ENCODE data around the gene PCDHGB1. TPM values are rescaled to one million over a fixed set of nuclear protein-coding genes. Genes with fewer than 3 reads are reported as not detected.

Gene PCDHGB1
- total and polyA plus RNA-seq, 2 experiments from 2014 or later: 0.53 to 0.57 TPM

DNA sequence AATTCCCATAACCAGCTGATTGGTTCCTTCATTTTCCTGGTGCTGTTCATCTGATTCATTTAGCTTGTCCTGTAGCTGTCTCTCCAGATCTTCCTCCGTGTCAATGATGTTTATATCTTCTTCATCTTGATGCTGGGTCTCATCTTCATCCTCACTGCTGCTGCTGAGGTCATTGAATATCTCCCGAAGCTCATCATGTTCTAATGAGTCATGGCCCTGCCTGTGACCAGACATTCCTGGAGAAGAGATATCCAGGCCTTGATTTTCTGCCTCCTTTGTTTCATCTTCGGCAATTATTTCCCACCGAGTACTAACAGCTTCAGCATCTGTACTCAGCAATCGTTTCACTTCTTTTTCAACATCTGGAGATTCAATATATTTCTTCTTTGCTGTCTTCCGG is 30.7 kb upstream of the PCDHGB1 start:
- TF ChIP-seq EZH2phosphoT487 (IDR thresholded peaks at IDR 0.05; ENCODE audit: low read depth, severe bottlenecking, unreplicated experiment): no peak
- no peak for TF ChIP-seq EZH2 (IDR thresholded peaks at IDR 0.05; ENCODE audit: borderline replicate concordance)
- TF ChIP-seq, protein P1, sequence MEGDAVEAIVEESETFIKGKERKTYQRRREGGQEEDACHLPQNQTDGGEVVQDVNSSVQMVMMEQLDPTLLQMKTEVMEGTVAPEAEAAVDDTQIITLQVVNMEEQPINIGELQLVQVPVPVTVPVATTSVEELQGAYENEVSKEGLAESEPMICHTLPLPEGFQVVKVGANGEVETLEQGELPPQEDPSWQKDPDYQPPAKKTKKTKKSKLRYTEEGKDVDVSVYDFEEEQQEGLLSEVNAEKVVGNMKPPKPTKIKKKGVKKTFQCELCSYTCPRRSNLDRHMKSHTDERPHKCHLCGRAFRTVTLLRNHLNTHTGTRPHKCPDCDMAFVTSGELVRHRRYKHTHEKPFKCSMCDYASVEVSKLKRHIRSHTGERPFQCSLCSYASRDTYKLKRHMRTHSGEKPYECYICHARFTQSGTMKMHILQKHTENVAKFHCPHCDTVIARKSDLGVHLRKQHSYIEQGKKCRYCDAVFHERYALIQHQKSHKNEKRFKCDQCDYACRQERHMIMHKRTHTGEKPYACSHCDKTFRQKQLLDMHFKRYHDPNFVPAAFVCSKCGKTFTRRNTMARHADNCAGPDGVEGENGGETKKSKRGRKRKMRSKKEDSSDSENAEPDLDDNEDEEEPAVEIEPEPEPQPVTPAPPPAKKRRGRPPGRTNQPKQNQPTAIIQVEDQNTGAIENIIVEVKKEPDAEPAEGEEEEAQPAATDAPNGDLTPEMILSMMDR (IDR thresholded peaks at IDR 0.05; ENCODE audit: poor library complexity): no peak
- Histone ChIP-seq H2AFZ (no peak overlapping the region), H3K4me1 (ENCODE audit: insufficient read depth) (no peaks in the 10 kb centered on the region), H3K36me3 (replicated peaks; ENCODE audit: insufficient read depth, low read depth) (peaks cover 20% of the 10 kb centered on the region), H3K9me2 (replicated peaks; ENCODE audit: insufficient read depth) (no peaks in the 10 kb centered on the region), H3K27me3 (no peaks in the 10 kb centered on the region), H3K9me3 (ENCODE audit: low read depth) (peaks cover 63% of the 10 kb centered on the region), H4K20me1 (ENCODE audit: insufficient read depth, poor library complexity, severe bottlenecking) (no peaks in the 10 kb centered on the region), H3K27ac (no peak overlapping the region), H3K79me2 (peaks cover 49% of the 10 kb centered on the region), H3K4me3 (peak overlapping the region; percentile 56), H3K4me2 (peak overlapping the region; percentile 71)
- 100% methylated on average over 6 of the region's 6 CpGs for WGBS (ENCODE audit: low lambda C conversion rate, missing lambda C conversion rate)
- no peak for DNase-seq (ENCODE audit: low spot score)

DNA sequence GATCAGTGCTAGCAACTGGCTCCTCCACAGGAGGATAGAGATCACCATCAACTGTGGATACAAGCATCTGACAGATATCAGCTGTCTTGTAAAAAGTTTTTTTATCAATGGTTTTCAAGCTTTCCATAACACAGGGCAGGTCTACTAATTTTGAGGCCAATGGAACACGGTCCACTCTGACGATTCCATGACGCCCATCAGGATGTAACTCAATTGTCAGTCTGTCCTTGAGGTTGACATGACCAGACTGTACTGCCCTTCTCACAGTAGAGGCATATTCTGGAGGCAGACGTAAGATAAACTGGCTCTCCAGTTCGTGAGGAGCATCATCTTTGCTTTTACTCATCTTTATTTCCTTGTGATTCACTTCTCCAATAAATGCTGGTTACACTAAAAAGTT is 30.2 kb upstream of the PCDHGB1 start:
- Histone ChIP-seq H3K36me3 (replicated peaks; ENCODE audit: insufficient read depth, low read depth) (peaks cover 20% of the 10 kb centered on the region), H3K27ac (peak overlapping the region; percentile 99)

DNA sequence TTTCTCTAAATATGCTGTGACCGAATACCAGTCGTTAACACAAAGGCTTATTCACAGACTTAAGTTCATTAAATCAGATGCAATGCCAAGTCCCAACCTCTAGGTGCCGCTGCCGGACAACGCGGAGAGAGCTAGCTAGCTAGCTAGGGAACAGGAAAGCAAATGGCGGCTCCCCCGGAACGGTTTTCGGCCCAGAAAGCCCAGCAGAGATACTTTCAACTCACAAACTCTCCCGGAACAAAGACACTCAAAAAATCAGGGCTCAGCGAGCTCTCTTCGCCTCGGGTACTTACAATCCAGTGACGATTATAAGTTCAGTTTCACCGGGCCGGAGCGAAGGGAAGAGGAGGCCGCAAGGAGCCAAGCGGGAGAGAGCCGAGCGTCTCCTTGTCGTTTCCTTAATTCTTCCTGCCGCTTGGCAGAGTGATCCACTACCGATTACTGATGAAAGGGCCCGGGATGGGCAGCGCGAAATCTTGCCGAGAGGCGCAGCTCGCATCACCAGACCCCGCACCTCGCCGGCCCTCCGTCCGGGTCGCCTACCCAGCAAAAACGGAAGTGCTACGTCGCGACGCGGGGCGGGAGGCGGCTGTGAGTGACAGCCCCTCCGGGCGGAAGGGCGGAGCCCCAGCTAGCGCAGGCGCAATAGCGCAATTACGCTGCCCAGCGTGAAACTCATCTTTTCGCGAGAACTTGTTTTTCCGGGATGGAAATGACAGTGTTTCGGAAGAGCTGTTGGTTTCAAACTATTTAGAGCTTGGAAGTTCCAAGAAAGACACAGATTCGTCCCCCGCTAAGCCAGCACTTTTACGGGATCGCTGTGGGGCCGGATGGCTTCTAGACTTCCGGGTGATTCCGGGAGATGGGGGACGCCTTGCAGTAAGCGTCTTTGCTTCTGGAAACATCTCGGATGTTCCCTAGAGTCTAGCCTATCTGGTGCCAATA is 29.4 kb upstream of the PCDHGB1 start, which contains the start of gene TAF7:
TAF7 (minus strand) TSS at position 560 of the 945 bp plus-strand sequence. CDS start 740 bp downstream, outside the sequence.
- Histone ChIP-seq H3K79me2 (peaks cover 41% of the 10 kb centered on the region), H3K36me3 (replicated peaks; ENCODE audit: insufficient read depth, low read depth) (peaks cover 20% of the 10 kb centered on the region), H3K27ac (peak within 1 kb of the TSS; percentile 99), H3K4me3 (peak within 1 kb of the TSS; percentile 84), H3K4me2 (peak within 1 kb of the TSS; percentile 78), H4K20me1 (ENCODE audit: insufficient read depth, poor library complexity, severe bottlenecking) (no peaks in the 10 kb centered on the region), H2AFZ (peak within 1 kb of the TSS; percentile 99), H3K9me3 (ENCODE audit: low read depth) (peaks cover 55% of the 10 kb centered on the region), H3K9me2 (replicated peaks; ENCODE audit: insufficient read depth) (no peaks in the 10 kb centered on the region), H3K27me3 (no peaks in the 10 kb centered on the region), H3K4me1 (ENCODE audit: insufficient read depth) (no peaks in the 10 kb centered on the region)
- WGBS (ENCODE audit: low lambda C conversion rate, missing lambda C conversion rate): 1% methylated on average over 66 of the region's 67 CpGs
- TF ChIP-seq, protein P1 (IDR thresholded peaks at IDR 0.05; ENCODE audit: poor library complexity): peak; percentile 88
- TF ChIP-seq EZH2 (IDR thresholded peaks at IDR 0.05; ENCODE audit: borderline replicate concordance) (no peak), EZH2phosphoT487 (IDR thresholded peaks at IDR 0.05; ENCODE audit: low read depth, severe bottlenecking, unreplicated experiment) (no peak)
- peak; percentile 97 for DNase-seq (ENCODE audit: low spot score)

More for the DNA sequence above, 30.2 kb upstream of the PCDHGB1 start:
- H4K20me1 ChIP-seq (ENCODE audit: insufficient read depth, poor library complexity, severe bottlenecking): no peaks in the 10 kb centered on the region
- peak overlapping the region; percentile 56 for H3K4me3 ChIP-seq
- TF ChIP-seq EZH2phosphoT487 (IDR thresholded peaks at IDR 0.05; ENCODE audit: low read depth, severe bottlenecking, unreplicated experiment) (no peak), EZH2 (IDR thresholded peaks at IDR 0.05; ENCODE audit: borderline replicate concordance) (no peak)
- TF ChIP-seq, protein P1 (IDR thresholded peaks at IDR 0.05; ENCODE audit: poor library complexity): no peak
- DNase-seq (ENCODE audit: low spot score): no peak
- peaks cover 48% of the 10 kb centered on the region for H3K79me2 ChIP-seq
- no peaks in the 10 kb centered on the region for H3K9me2 ChIP-seq (replicated peaks; ENCODE audit: insufficient read depth)
- no peak overlapping the region for H2AFZ ChIP-seq
- no peaks in the 10 kb centered on the region for H3K4me1 ChIP-seq (ENCODE audit: insufficient read depth)
- H3K4me2 ChIP-seq: peak overlapping the region; percentile 71
- peaks cover 62% of the 10 kb centered on the region for H3K9me3 ChIP-seq (ENCODE audit: low read depth)
- H3K27me3 ChIP-seq: no peaks in the 10 kb centered on the region
- WGBS (ENCODE audit: low lambda C conversion rate, missing lambda C conversion rate): 80% methylated on average over 5 of the region's 5 CpGs

Measured in hepatocyte (in vitro differentiated cells).